SK-N-SH treated with all-trans-retinoic acid at 6 μM for 48 hours (cell line): ENCODE measurements around the gene SAMD4A.

Experiments
- ATAC-seq: fragments of 200-7000 bp; cut with Tn5 transposase; 3 replicates; pipeline ENCODE4 v1.9.1; 2020; ENCODE audit warnings: mild to moderate bottlenecking, moderate library complexity
- BACH2 ChIP-seq: fragments of 250-450 bp; sonication (Bioruptor Pico); IDR thresholded peaks from 2 replicates; pipeline ENCODE4 v1.9.0; 2021; ENCODE audit warnings: mild to moderate bottlenecking, borderline replicate concordance
- CREB5 ChIP-seq: fragments of 250-450 bp; sonication (Bioruptor Pico); IDR thresholded peaks from 2 replicates; pipeline ENCODE4 v1.5.1; 2020; ENCODE audit warnings: low read depth, mild to moderate bottlenecking, moderate library complexity
- CSDC2 ChIP-seq: fragments of 250-450 bp; sonication (Bioruptor Pico); IDR thresholded peaks from 2 replicates; pipeline ENCODE4 v1.5.0; 2020; ENCODE audit warnings: mild to moderate bottlenecking, moderate library complexity
- ESRRG ChIP-seq: fragments of 250-450 bp; sonication (Bioruptor Pico); IDR thresholded peaks from 2 replicates; pipeline ENCODE4 v1.6.1; 2021; ENCODE audit warnings: mild to moderate bottlenecking
- GLIS3 ChIP-seq: fragments of 250-450 bp; sonication (Bioruptor Pico); IDR thresholded peaks from 2 replicates; pipeline ENCODE4 v1.5.0; 2020; ENCODE audit warnings: mild to moderate bottlenecking, moderate library complexity
- ISL1 ChIP-seq: fragments of 250-450 bp; sonication (Bioruptor Pico); IDR thresholded peaks from 2 replicates; pipeline ENCODE4 v2.1.2; 2022; ENCODE audit warnings: mild to moderate bottlenecking, moderate library complexity
- OSR1 ChIP-seq: fragments of 250-450 bp; sonication (Bioruptor Pico); IDR thresholded peaks from 2 replicates; pipeline ENCODE4 v1.8.0; 2022; ENCODE audit warnings: moderate library complexity, mild to moderate bottlenecking, inconsistent platforms
- PATZ1 ChIP-seq: fragments of 250-450 bp; sonication (Bioruptor Pico); IDR thresholded peaks from 2 replicates; pipeline ENCODE4 v1.8.0; 2020; ENCODE audit warnings: mild to moderate bottlenecking, moderate library complexity, borderline replicate concordance
- POU6F1 ChIP-seq: fragments of 250-450 bp; sonication (Bioruptor Pico); IDR thresholded peaks from 2 replicates; pipeline ENCODE4 v1.8.0; 2021; ENCODE audit warnings: low read depth, mild to moderate bottlenecking, moderate library complexity, borderline replicate concordance
- PPARA ChIP-seq: fragments of 250-450 bp; sonication (Bioruptor Pico); IDR thresholded peaks from 2 replicates; pipeline ENCODE4 v1.5.0; 2020; ENCODE audit warnings: mild to moderate bottlenecking, borderline replicate concordance
- SNAI2 ChIP-seq: fragments of 250-450 bp; sonication (Bioruptor Pico); IDR thresholded peaks from 2 replicates; pipeline ENCODE4 v1.5.0; 2020; ENCODE audit warnings: mild to moderate bottlenecking, moderate library complexity
- TCF4 ChIP-seq: fragments of 250-450 bp; sonication (Bioruptor Pico); IDR thresholded peaks from 2 replicates; pipeline ENCODE4 v1.8.0; 2021; ENCODE audit warnings: mild to moderate bottlenecking, moderate library complexity, borderline replicate concordance
- TOX ChIP-seq: fragments of 250-450 bp; sonication (Bioruptor Pico); IDR thresholded peaks from 2 replicates; pipeline ENCODE4 v1.8.0; 2021; ENCODE audit warnings: mild to moderate bottlenecking, moderate library complexity, borderline replicate concordance
- TSHZ2 ChIP-seq: fragments of 250-450 bp; sonication (Bioruptor Pico); IDR thresholded peaks from 2 replicates; pipeline ENCODE4 v1.5.0; 2020; ENCODE audit warnings: mild to moderate bottlenecking, moderate library complexity
- ZC3H10 ChIP-seq: fragments of 250-450 bp; sonication (Bioruptor Pico); IDR thresholded peaks from 2 replicates; pipeline ENCODE4 v1.5.1; 2021; ENCODE audit warnings: mild to moderate bottlenecking, moderate library complexity
- ZFP3 ChIP-seq: fragments of 250-450 bp; sonication (Bioruptor Pico); IDR thresholded peaks from 2 replicates; pipeline ENCODE4 v1.5.0; 2020; ENCODE audit warnings: mild to moderate bottlenecking, moderate library complexity
- ZFP30 ChIP-seq: fragments of 450-650 bp; formaldehyde crosslinking; IDR thresholded peaks from 2 replicates; pipeline ENCODE4 v1.5.0; 2022; ENCODE audit warnings: mild to moderate bottlenecking, moderate library complexity
- ZNF70 ChIP-seq: fragments of 450-650 bp; formaldehyde crosslinking; IDR thresholded peaks from 2 replicates; pipeline ENCODE4 v1.5.0; 2020; ENCODE audit warnings: mild to moderate bottlenecking, moderate library complexity
- ZNF8 ChIP-seq: fragments of 450-650 bp; formaldehyde crosslinking; IDR thresholded peaks from 2 replicates; pipeline ENCODE4 v1.5.0; 2020; ENCODE audit warnings: mild to moderate bottlenecking, moderate library complexity

SAMD4A gene

GRCh38 chr14:54794159-54794558 is 227.2 kb downstream of the SAMD4A start (continued):
- no peak for TF ChIP-seq ZNF70 (CRISPR knock-in tag)
- no peak for TF ChIP-seq PATZ1 (CRISPR knock-in tag)
- TF ChIP-seq ZFP3 = no peak
- TF ChIP-seq ZC3H10 (CRISPR knock-in tag) = no peak

GRCh38 chr14:54794796-54795195 is 227.9 kb downstream of the SAMD4A start:
- no peak for ATAC-seq
- TF ChIP-seq ZNF70 (CRISPR knock-in tag) = no peak
- no peak for TF ChIP-seq OSR1
- no peak for TF ChIP-seq ZFP30 (CRISPR knock-in tag)
- TF ChIP-seq ESRRG (CRISPR knock-in tag) = no peak
- no peak for TF ChIP-seq POU6F1 (CRISPR knock-in tag)
- no peak for TF ChIP-seq TOX
- TF ChIP-seq, all 23 proteins: peak for 0

GRCh38 chr14:54796961-54797360 is 230.0 kb downstream of the SAMD4A start:
- TF ChIP-seq ZNF8 (CRISPR knock-in tag) (no peak), SNAI2 (no peak), TSHZ2 (CRISPR knock-in tag) (no peak), PPARA (no peak), CREB5 (CRISPR knock-in tag) (no peak), GLIS3 (CRISPR knock-in tag) (no peak), ZNF70 (CRISPR knock-in tag) (no peak), CSDC2 (CRISPR knock-in tag) (no peak), TCF4 (CRISPR knock-in tag) (no peak), BACH2 (CRISPR knock-in tag) (no peak), ZFP30 (CRISPR knock-in tag) (no peak)
- TF ChIP-seq, all 23 proteins: peak for 0

GRCh38 chr14:54797556-54797955 is 230.6 kb downstream of the SAMD4A start:
- TF ChIP-seq TOX = no peak
- no peak for TF ChIP-seq PATZ1 (CRISPR knock-in tag)
- TF ChIP-seq POU6F1 (CRISPR knock-in tag) = no peak
- TF ChIP-seq ISL1 = no peak
- no peak for TF ChIP-seq ZNF70 (CRISPR knock-in tag)
- TF ChIP-seq ZC3H10 (CRISPR knock-in tag) = no peak
- peak; percentile 23 for ATAC-seq

More at GRCh38 chr14:54796961-54797360, 230.0 kb downstream of the SAMD4A start:
- ATAC-seq = peak; percentile 87
